Upper lobe of right lung (tissue), 1 donor: Measurements from ENCODE around the gene KCNN3. TPM values are rescaled to one million over a fixed set of nuclear protein-coding genes. Genes with fewer than 3 reads are reported as not detected.

Source experiments
- ATAC-seq: fragments of 200-7000 bp; cut with Tn5 transposase; one replicate; pipeline ENCODE4 v1.9.1; 2020; ENCODE audit warnings: mild to moderate bottlenecking, moderate library complexity
- DNase-seq: peaks from one replicate; pipeline ENCODE4 v3.0.0-alpha.2; 2020
- H3K27ac ChIP-seq: fragments of 200-600 bp; one replicate; pipeline ENCODE4 v1.8.0; 2022
- H3K27me3 ChIP-seq: fragments of 200-600 bp; one replicate; pipeline ENCODE4 v1.8.0; 2022; ENCODE audit warnings: mild to moderate bottlenecking
- H3K36me3 ChIP-seq: fragments of 200-600 bp; one replicate; pipeline ENCODE4 v1.8.0; 2022
- H3K4me1 ChIP-seq: fragments of 200-600 bp; one replicate; pipeline ENCODE4 v1.8.0; 2022
- H3K4me3 ChIP-seq: fragments of 200-600 bp; one replicate; pipeline ENCODE4 v1.8.0; 2022; ENCODE audit warnings: mild to moderate bottlenecking
- H3K9me3 ChIP-seq: fragments of 200-600 bp; one replicate; pipeline ENCODE4 v1.8.0; 2022
- intact Hi-C: fragments of 100-400 bp; cut with DNase I; formaldehyde crosslinking; loops from one replicate; pipeline ENCODE4 v1.11.0; 2022
- total RNA-seq: library from RNA; stranded (reverse); fragmentation: NEBNext Ultra II Directional; extraction: Animal tissue kit (Norgen Biotek cat#: 25700); gene quantifications from one replicate; pipeline ENCODE4 v1.2.1, GENCODE V29; 2021
- TF ChIP-seq, protein P1 (sequence below): fragments of 200-600 bp; IDR thresholded peaks from one replicate; pipeline ENCODE4 v1.8.0; 2022; ENCODE audit warnings: antibody characterized with exemption
- donor health status: DM: no; HTN: yes; CAD: no; lungs with severe emphysema.

Gene KCNN3
- total RNA-seq, 1 donor from 2014 or later, result 7.6 TPM

DNA sequence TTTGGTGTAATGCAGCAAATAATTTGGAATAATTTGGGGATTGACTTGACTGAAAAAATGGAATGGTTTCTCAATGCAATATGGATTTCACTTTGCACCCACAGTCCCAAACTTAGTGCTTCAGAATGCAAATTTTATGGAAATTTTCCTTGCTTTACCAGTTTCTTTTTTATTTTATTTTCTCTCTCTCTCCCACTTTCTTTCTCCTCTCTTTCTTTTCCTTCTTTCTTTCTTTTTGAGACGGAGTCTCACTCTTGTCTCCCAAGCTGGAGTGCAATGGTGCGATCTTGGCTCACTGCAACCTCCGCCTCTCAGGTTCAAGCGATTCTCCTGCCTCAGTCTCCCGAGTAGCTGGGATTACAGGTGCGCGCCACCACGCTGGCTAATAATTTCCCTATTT lies 110.3 kb downstream of the KCNN3 start:
- Histone ChIP-seq H3K9me3 (no peaks in the 10 kb centered on the region), H3K4me3 (no peak overlapping the region), H3K27ac (no peak overlapping the region), H3K4me1 (peaks cover 11% of the 10 kb centered on the region), H3K27me3 (peaks cover 19% of the 10 kb centered on the region), H3K36me3 (no peaks in the 10 kb centered on the region)
- intact Hi-C loops, result no loop called here
- DNase-seq (no peak), ATAC-seq (no peak)
- TF ChIP-seq, protein P1, sequence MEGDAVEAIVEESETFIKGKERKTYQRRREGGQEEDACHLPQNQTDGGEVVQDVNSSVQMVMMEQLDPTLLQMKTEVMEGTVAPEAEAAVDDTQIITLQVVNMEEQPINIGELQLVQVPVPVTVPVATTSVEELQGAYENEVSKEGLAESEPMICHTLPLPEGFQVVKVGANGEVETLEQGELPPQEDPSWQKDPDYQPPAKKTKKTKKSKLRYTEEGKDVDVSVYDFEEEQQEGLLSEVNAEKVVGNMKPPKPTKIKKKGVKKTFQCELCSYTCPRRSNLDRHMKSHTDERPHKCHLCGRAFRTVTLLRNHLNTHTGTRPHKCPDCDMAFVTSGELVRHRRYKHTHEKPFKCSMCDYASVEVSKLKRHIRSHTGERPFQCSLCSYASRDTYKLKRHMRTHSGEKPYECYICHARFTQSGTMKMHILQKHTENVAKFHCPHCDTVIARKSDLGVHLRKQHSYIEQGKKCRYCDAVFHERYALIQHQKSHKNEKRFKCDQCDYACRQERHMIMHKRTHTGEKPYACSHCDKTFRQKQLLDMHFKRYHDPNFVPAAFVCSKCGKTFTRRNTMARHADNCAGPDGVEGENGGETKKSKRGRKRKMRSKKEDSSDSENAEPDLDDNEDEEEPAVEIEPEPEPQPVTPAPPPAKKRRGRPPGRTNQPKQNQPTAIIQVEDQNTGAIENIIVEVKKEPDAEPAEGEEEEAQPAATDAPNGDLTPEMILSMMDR, result no peak

DNA sequence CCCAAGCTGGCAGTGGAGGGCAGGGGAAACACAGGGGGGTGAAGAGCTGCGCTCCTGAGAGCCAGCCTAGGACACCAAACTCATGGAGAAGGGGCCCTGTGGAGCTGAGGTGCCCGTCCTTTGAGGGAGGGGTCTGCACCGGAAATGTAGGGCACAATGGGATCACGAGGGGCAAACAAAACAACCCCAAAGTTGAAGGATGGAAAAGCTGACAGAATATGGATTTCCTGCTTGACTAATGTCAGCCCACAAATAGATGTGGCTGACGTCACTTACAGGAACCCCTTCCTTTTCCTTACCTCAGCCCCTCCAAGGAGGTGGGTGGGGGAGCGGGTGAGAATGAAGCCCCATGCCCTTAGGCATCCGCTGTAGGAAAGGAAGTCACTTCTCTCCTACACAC lies 110.9 kb downstream of the KCNN3 start:
- TF ChIP-seq, protein P1, result no peak
- Histone ChIP-seq H3K4me3 (no peak overlapping the region), H3K27me3 (peaks cover 19% of the 10 kb centered on the region), H3K4me1 (peaks cover 11% of the 10 kb centered on the region), H3K9me3 (no peaks in the 10 kb centered on the region), H3K27ac (no peak overlapping the region), H3K36me3 (no peaks in the 10 kb centered on the region)
- intact Hi-C loops, result no loop called here
- ATAC-seq, result no peak
- DNase-seq, result no peak

DNA sequence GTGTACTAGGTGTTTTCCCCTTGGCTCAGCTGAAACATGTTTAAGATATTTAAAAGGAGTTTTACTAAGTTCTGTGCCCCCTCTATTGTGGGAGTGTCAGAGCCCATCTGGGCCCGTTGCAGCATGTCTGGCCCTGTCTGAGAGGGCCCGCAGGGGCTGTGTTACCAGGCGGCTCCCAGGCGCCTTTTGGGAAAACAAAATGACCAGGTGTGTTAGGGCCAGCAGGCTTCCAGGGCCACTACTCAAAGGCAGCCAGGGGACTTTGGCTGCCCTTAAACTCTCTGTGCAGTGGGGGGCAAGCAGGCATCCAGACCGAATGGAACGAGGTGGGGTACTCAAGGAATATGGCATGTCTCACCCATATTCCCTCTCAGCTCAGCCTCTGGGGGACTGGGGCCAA lies 111.7 kb downstream of the KCNN3 start:
- no peak for DNase-seq
- ATAC-seq, result no peak
- intact Hi-C loops, result no loop called here
- no peak overlapping the region for H3K4me3 ChIP-seq
- no peaks in the 10 kb centered on the region for H3K36me3 ChIP-seq
- TF ChIP-seq, protein P1, result no peak
- H3K27me3 ChIP-seq, result peaks cover 19% of the 10 kb centered on the region
- H3K9me3 ChIP-seq, result no peaks in the 10 kb centered on the region
- peaks cover 11% of the 10 kb centered on the region for H3K4me1 ChIP-seq
- H3K27ac ChIP-seq, result no peak overlapping the region

DNA sequence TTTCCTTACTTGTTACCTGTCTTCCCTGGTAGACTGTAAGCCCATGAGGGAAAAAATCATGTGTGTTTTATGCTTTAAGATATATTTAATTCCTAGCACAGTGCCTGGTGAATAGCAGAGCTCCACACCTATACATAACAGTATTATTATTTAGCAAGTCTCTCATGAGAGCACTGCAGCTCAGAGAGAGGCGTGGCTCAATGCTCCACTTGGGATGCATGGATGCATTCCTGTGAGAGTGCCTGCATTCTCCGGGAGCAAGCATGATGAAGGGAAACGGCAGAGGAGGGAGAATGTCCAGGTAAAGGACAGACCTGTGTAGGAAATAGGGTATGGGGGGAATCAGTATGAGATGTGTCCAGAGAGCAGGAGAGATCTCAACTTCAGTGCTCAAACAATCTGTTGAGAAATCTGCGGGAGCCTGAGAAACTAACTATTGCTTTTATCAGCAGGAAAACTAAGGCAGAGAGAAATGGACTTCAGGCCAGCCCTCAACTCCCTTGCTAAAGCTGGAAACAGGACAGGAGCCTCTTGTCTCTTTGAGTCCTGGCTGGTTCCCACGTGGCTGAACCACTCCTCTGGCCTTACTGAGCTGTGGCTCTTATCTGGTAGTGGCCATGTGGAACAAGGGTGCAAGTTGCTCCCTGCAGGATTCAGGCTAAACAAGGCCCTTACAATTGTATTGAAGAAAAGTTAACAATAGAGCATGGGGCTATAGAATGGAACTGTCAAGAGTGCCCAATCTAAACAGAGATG lies 113.1 kb downstream of the KCNN3 start:
- no peak for ATAC-seq
- DNase-seq, result no peak

DNA sequence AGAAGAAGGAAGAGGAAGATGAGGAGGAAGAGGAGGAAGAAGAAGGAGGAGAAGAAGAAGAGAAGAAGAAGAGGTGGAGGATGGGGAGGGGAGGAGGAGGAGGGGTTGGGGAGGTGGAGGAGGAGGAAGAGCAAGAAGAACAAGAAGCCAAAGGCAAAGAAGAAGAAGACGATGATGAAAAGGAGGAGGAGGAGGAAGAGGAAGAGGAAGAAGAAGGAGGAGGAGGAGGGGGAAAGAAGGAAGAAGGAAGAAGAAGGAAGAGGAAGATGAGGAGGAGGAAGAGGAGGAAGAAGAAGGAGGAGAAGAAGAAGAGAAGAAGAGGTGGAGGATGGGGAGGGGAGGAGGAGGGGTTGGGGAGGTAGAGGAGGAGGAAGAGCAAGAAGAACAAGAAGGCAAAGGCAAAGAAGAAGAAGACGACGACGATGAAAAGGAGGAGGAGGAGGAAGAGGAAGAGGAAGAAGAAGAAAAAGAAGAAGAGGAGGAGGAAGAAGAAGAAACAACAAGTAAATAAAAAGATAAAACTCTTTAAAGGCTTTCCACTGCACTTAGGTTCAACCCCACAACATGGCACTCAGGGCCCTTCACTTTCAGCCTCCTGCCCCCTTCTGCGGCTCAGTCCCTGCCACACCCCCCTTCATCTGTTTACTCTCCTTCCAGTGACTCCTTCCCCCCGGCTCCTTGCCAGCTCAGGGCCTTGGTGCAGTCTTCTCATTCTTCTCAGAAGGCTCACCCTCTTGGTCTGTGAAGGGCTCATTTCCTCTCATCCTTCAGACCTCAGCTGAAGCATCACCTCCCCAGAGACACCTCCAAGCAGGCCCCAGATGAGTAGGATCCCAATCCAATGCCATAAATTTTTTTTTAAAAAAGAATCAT lies 114.0 kb downstream of the KCNN3 start:
- peak; percentile 34 for ATAC-seq
- no peak for DNase-seq

More for the DNA sequence above, 113.1 kb downstream of the KCNN3 start:
- Histone ChIP-seq H3K9me3 (no peaks in the 10 kb centered on the region), H3K4me1 (peaks cover 11% of the 10 kb centered on the region), H3K27me3 (peaks cover 19% of the 10 kb centered on the region), H3K4me3 (no peak overlapping the region), H3K27ac (no peak overlapping the region), H3K36me3 (no peaks in the 10 kb centered on the region)
- TF ChIP-seq, protein P1, result no peak
- intact Hi-C loops, result no loop called here

More for the DNA sequence above, 114.0 kb downstream of the KCNN3 start:
- peaks cover 12% of the 10 kb centered on the region for H3K27me3 ChIP-seq
- H3K4me1 ChIP-seq, result peaks cover 11% of the 10 kb centered on the region
- H3K4me3 ChIP-seq, result no peak overlapping the region
- H3K36me3 ChIP-seq, result no peaks in the 10 kb centered on the region
- TF ChIP-seq, protein P1, result no peak
- intact Hi-C loops, result no loop called here
- no peaks in the 10 kb centered on the region for H3K9me3 ChIP-seq
- H3K27ac ChIP-seq, result no peak overlapping the region
